Osteoblast (primary cell): Measurements from ENCODE around the gene PDPK1. TPM values are rescaled to one million over a fixed set of nuclear protein-coding genes. Genes with fewer than 3 reads are reported as not detected.
A peak's percentile ranks its signal among the peaks of the same experiment; 100 is the strongest.

Experiments used
- DNase-seq: peaks from one replicate; pipeline ENCODE4 v3.0.0; 2011; ENCODE audit warnings: low spot score, mixed read lengths; ENCODE audit not compliant: insufficient read length; ENCODE audit errors: missing footprints
- H2AFZ ChIP-seq: 2 replicates; pipeline ENCODE4 v1.6.0; 2011; ENCODE audit warnings: mild to moderate bottlenecking, low read length
- H3K27ac ChIP-seq: 2 replicates; pipeline ENCODE4 v1.5.1; 2011; ENCODE audit warnings: mild to moderate bottlenecking, low read depth, low read length, moderate library complexity
- H3K27me3 ChIP-seq: 2 replicates; pipeline ENCODE4 v1.6.0; 2012; ENCODE audit warnings: mild to moderate bottlenecking, control low read depth, inconsistent platforms, low read length, moderate library complexity; ENCODE audit not compliant: insufficient read depth
- H3K36me3 ChIP-seq: 2 replicates; pipeline ENCODE4 v1.5.1; 2011; ENCODE audit warnings: mild to moderate bottlenecking, low read length, control low read depth, moderate library complexity; ENCODE audit not compliant: insufficient read depth
- H3K4me1 ChIP-seq: 2 replicates; pipeline ENCODE4 v1.5.1; 2011; ENCODE audit warnings: mild to moderate bottlenecking, low read length, control low read depth, moderate library complexity; ENCODE audit not compliant: insufficient read depth
- H3K4me2 ChIP-seq: 2 replicates; pipeline ENCODE4 v1.6.0; 2011; ENCODE audit warnings: mild to moderate bottlenecking, low read length; ENCODE audit not compliant: insufficient read depth
- H3K4me3 ChIP-seq: fragments of 200-600 bp; sonication (generic); 3 replicates; pipeline ENCODE4 v1.5.1; 2012; ENCODE audit warnings: mild to moderate bottlenecking, low read length, inconsistent platforms; ENCODE audit not compliant: insufficient read depth
- H3K79me2 ChIP-seq: 2 replicates; pipeline ENCODE4 v1.6.0; 2012; ENCODE audit warnings: mild to moderate bottlenecking, low read length, control low read depth, inconsistent platforms; ENCODE audit not compliant: insufficient read depth
- H3K9me3 ChIP-seq: 2 replicates; pipeline ENCODE4 v1.5.1; 2011; ENCODE audit warnings: low read depth, low read length, control low read depth
- H4K20me1 ChIP-seq: 2 replicates; pipeline ENCODE4 v1.6.0; 2012; ENCODE audit warnings: mild to moderate bottlenecking, low read length, control low read depth; ENCODE audit not compliant: insufficient read depth
- CTCF ChIP-seq: IDR thresholded peaks from 2 replicates; pipeline ENCODE4 v1.5.1; 2011; ENCODE audit warnings: mild to moderate bottlenecking, low read depth, low read length, moderate library complexity; ENCODE audit errors: extremely low read depth
- total RNA-seq: library from RNA; depleted of rRNA; stranded (reverse); fragments of >200 nt; gene quantifications from 2 replicates; pipeline ENCODE4 v1.2.3, GENCODE V29; 2012

The PDPK1 gene
- total RNA-seq, 1 donor, result 23.2 TPM

GRCh38 chr16:2498531-2499253 lies 39.1 kb upstream of the PDPK1 start:
- no peak for TF ChIP-seq CTCF
- no peaks in the 10 kb centered on the region for H3K27me3 ChIP-seq
- no peak overlapping the region for H3K27ac ChIP-seq
- H3K4me3 ChIP-seq, result no peak overlapping the region
- H3K36me3 ChIP-seq, result peaks cover 15% of the 10 kb centered on the region
- peaks cover 17% of the 10 kb centered on the region for H3K4me1 ChIP-seq
- no peaks in the 10 kb centered on the region for H3K9me3 ChIP-seq
- no peaks in the 10 kb centered on the region for H3K79me2 ChIP-seq
- no peak overlapping the region for H3K4me2 ChIP-seq
- peak; percentile 70 for DNase-seq
- H2AFZ ChIP-seq, result no peak overlapping the region
- H4K20me1 ChIP-seq, result peaks cover 35% of the 10 kb centered on the region

- H3K4me3 ChIP-seq, result no peak overlapping the region
- no peak overlapping the region for H3K27ac ChIP-seq
- H3K79me2 ChIP-seq, result no peaks in the 10 kb centered on the region
- no peaks in the 10 kb centered on the region for H3K27me3 ChIP-seq
- peaks cover 17% of the 10 kb centered on the region for H3K4me1 ChIP-seq
- no peak for TF ChIP-seq CTCF
- peaks cover 35% of the 10 kb centered on the region for H4K20me1 ChIP-seq
- peaks cover 15% of the 10 kb centered on the region for H3K36me3 ChIP-seq
- no peaks in the 10 kb centered on the region for H3K9me3 ChIP-seq
- DNase-seq, result peak; percentile 65
- H3K4me2 ChIP-seq, result no peak overlapping the region
- H2AFZ ChIP-seq, result no peak overlapping the region
Measured at GRCh38 chr16:2499454-2499853, 38.4 kb upstream of the PDPK1 start.

- H3K36me3 ChIP-seq, result peaks cover 15% of the 10 kb centered on the region
- H3K27ac ChIP-seq, result no peak overlapping the region
- peaks cover 35% of the 10 kb centered on the region for H4K20me1 ChIP-seq
- no peak overlapping the region for H3K4me3 ChIP-seq
- peaks cover 17% of the 10 kb centered on the region for H3K4me1 ChIP-seq
- peak; percentile 3 for DNase-seq
- no peaks in the 10 kb centered on the region for H3K27me3 ChIP-seq
- H3K79me2 ChIP-seq, result no peaks in the 10 kb centered on the region
- no peak overlapping the region for H2AFZ ChIP-seq
- TF ChIP-seq CTCF, result no peak
- no peak overlapping the region for H3K4me2 ChIP-seq
- no peaks in the 10 kb centered on the region for H3K9me3 ChIP-seq
Measured at GRCh38 chr16:2499890-2500429, 37.9 kb upstream of the PDPK1 start.

GRCh38 chr16:2500430-2500917 lies 37.3 kb upstream of the PDPK1 start:
- Histone ChIP-seq H3K4me1 (peaks cover 17% of the 10 kb centered on the region), H3K4me2 (no peak overlapping the region), H2AFZ (no peak overlapping the region), H3K79me2 (no peaks in the 10 kb centered on the region), H3K4me3 (no peak overlapping the region), H4K20me1 (peaks cover 35% of the 10 kb centered on the region), H3K27ac (no peak overlapping the region), H3K27me3 (no peaks in the 10 kb centered on the region), H3K36me3 (peaks cover 15% of the 10 kb centered on the region), H3K9me3 (no peaks in the 10 kb centered on the region)
- no peak for TF ChIP-seq CTCF
- peak; percentile 58 for DNase-seq
